VCaP (cell line): Measurements from ENCODE around the gene PSTPIP2.

Source experiments
- H3K27ac ChIP-seq: fragments of 450-650 bp; 2 replicates; pipeline ENCODE4 v1.5.1; 2017
- CTCF ChIP-seq: fragments of 450-650 bp; conservative IDR thresholded peaks from 2 replicates; pipeline ENCODE4 v1.5.1; 2017; ENCODE audit warnings: mild to moderate bottlenecking, moderate library complexity

Gene PSTPIP2

GRCh38 chr18:46046126-46046525 lies 25.9 kb downstream of the PSTPIP2 start:
- H3K27ac ChIP-seq: no peak overlapping the region
- no peak for TF ChIP-seq CTCF

- no peak for TF ChIP-seq CTCF
- no peak overlapping the region for H3K27ac ChIP-seq
Observed at GRCh38 chr18:46042571-46043123, 29.4 kb downstream of the PSTPIP2 start.

- no peak overlapping the region for H3K27ac ChIP-seq
- TF ChIP-seq CTCF: no peak
Observed at GRCh38 chr18:46040747-46041104, 31.3 kb downstream of the PSTPIP2 start.

GRCh38 chr18:46040033-46040746 lies 31.9 kb downstream of the PSTPIP2 start:
- H3K27ac ChIP-seq: no peak overlapping the region
- TF ChIP-seq CTCF: no peak

- TF ChIP-seq CTCF: no peak
- no peak overlapping the region for H3K27ac ChIP-seq
Observed at GRCh38 chr18:46037512-46038305, 34.4 kb downstream of the PSTPIP2 start.

GRCh38 chr18:46035696-46036680 lies 36.1 kb downstream of the PSTPIP2 start:
- H3K27ac ChIP-seq: no peak overlapping the region
- no peak for TF ChIP-seq CTCF
